Activated CD4-positive, alpha-beta T cell treated with anti-CD3 and anti-CD28 coated beads for 48 hours (primary cell): ENCODE results near the gene RASGEF1C.

Source experiments
- DNase-seq: peaks from one replicate; pipeline ENCODE4 v3.0.0-alpha.2; 2020

RASGEF1C gene

DNA sequence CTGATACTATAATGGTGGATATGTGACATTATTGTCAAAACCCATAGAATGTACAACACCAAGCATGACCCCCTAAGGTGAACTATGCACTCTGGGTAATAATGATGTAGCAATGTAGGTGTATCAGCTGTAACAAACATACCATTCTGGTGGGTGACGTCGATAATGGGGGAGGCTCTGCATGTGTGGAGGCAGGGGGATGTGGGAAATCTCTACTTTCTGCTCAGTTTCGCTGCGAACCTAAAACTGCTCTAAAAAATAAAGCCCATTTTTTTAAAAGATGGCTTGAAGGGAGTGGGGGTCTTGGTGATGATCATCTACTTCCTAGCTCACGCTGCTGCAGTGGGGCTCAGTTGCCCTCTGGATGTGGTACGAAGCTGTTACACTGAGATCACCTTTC is 51.1 kb downstream of the RASGEF1C start:
- no peak for DNase-seq

DNA sequence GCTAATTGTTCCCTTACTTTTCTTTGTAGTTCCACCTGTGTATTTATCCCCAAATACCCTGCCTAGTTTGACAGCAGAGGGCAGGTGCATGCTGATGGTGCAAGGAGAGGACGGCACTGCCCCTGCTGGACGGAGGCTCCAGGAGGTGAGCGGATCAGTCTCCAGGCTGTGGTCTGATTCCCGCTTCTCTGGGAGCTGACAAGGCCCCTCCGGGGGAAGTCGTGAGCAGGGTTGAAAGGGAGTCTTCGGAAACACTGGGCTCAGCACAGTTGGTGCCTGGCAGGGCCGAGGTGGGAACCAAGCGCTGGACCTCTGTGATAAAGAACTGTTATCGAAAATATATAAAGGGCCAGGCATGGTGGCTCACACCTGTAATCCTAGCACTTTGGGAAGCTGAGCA is 52.9 kb downstream of the RASGEF1C start:
- DNase-seq: no peak

DNA sequence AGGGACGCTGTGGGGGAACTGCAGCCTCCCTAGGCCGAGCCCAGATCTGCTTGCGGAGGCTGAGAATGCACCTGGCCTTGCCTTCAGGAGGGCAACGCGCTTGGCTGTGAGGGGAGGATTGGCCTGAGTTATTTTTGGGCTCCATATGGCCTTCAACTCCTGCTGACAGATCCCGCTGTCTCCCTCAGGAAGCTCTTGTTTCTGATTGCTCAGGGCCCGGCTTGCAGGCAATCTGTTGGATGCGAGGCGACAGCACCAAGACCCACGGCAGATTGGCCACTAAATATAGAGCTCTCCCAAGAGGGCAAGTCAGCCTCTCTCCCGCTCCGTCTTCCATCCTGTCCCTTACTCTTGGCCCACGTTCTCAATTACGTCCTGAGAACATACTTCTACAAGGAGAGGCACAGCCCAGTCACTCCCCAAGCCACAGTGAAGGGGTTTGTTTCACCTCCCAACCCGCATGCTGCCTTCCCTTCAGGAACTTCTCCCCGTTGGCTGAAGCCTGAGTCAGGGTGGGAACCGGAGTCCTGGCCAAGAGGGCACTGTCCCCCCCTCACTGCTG is 53.6 kb downstream of the RASGEF1C start:
- no peak for DNase-seq

DNA sequence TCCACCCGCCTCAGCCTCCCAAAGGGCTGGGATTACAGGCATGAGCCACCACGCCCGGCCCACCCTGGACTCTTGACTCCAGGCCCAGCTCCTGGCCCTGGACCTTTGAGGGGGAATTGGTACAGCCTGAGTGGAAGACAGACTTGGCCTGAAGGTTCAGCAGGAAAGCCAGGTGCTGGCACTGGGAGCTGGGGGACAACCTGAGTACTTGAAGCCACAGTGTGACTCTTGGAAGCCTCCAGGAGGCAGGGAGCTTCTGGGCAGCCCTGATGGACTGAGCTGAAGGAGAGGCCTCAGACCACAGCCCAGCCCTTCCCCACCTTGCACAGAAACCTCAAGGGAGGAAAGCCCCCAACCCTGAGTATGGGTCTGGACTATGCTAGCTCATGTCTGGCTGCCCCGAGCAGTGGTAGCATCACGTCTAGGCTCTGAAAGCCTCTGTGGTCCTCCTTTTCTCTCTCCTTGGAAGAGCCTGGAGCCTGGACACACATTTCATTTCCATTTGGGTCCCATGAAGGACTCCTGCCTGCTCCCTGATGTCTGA is 54.1 kb downstream of the RASGEF1C start:
- DNase-seq: no peak

DNA sequence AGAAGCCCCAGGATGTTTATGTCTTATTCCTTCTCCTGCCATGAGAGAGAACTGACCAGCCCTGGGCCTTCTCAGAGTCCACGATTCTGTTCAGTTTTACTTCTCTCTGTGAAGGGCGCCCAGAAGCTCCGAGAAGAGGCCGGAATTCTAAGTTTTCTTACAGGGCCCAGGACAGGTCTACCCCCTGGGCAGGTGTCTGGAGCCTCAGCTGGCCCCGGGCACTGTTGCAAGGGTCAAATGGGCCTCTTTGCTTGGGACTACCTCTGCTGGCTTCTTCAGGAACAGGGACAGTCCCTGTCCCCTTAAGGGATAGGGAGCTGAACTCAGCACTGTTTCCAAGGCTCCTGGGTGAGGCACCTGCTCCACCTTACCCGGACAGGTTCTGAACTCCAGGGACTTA is 55.0 kb downstream of the RASGEF1C start:
- no peak for DNase-seq

DNA sequence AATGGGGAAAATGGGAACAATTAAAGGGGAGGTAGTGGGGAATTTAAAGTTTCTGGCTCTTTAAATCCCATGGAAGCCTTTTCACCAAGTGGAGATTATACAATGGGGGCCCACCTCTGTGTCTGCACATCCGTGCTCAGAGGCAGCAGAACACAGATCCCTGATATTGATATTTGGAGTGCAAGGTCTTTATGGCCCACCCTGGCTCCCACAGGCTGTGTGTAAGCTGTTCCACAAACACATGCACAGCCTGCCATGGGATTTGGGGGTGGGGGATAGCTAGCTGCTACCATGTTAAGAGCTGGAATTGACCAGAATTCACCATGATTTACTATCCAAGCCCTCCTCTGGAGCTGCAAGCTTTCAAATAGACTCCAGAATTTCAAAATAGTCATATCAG is 55.9 kb downstream of the RASGEF1C start:
- DNase-seq: no peak

DNA sequence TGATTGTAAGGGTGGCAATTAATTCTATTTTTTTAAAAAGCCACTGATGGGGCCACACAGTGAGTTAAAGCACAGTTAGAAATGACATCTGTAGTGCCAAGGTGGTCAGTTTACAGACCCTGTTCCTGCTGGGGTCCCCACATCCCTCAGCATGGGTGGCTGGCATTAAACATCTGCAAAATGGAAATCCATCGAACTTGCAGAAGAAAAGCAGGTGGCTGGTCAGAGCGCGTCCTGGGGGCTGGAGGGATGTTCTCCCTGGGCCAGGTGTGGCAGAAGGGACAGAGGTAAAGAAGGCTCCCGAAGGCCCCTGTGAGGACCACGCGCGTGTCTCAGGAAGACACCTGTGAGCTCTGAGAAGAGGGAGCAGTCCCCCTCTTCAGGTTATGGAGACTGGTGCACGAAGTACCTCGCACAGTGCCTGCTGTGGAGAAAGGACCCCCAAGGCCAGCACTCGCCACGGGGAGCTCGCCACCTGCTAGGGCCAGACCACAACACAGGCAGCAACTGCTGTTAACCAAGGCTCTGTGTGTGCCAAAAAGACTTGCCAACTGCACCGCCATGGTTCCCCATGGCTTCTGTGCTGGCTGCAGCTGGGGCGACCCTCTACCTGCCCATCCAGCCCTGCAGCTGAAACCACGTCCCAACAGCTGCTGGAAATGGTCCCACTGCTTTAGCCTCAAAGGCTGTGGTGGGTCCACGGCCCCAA is 65.2 kb downstream of the RASGEF1C start:
- DNase-seq: no peak

DNA sequence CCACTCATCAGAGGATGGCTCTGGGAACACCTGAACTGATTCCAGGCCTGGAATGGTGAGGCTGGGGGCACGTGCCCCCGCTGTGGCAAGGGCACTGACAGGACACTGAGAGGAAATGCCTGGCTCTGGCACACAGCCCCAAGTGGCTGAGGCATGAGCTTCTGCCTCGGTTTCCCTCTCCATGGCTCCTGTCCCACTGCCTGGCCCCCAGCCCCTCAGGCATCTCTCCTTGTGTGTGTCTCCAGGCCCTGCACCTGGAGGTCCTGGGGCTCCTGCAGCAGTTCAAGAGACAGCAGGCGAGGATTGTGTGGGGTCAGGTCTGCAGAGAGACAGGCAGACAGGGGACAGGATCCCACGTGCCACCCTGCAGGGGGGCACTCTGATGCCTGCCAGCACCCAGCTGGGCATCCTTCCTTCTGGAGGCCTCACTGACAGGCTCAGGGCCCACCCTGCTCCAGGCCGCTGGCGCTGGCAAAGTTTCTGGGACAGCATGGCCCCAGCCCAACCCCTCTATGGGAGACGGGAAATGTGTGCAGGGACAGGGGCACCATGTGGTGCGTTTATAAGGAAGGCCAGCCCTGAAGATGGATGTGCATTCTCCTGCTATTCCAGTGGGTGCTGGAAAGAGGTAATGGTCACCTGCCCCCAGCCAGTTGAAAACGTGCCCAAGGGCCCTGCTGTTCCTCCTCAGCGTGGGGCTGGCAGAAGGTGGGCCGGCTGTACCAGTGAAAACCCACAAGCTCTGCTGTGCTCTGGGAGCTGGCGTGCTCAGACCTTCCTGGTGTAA is 66.0 kb downstream of the RASGEF1C start:
- no peak for DNase-seq

DNA sequence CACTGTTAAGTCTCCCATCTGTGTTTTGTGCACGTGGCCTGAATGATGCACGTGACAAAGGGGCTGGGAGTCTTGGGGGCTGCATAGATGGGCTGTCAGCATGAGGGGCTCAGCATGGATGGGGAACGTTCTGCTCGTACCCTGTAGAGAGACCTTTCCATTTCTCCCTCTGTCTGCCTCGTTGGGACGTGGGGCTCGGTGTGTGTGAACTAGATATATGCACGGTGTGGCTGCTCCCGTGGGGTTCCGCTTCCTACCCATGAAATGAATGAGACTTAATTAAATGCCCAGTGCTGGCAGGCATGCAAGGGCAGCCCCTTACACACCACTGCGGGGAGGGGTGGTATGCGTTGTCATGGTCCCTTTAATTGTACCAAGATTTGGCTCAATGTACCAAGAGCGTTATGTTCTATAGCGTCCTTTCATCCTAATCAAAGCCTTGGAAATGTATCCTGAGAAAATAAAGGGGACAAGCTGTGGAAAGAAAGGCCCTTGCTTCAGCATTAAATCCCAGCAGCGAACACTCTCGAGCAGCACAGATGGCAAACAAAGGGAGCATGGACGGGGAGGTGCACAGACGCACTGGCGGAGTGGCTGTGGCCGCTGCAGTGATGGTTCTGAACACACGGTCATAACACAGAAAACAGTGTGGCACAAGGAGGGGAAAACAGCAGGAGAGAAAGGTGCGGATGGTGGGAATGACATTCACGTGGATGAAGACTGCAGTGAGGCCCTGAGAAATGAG is 66.8 kb downstream of the RASGEF1C start:
- DNase-seq: no peak

DNA sequence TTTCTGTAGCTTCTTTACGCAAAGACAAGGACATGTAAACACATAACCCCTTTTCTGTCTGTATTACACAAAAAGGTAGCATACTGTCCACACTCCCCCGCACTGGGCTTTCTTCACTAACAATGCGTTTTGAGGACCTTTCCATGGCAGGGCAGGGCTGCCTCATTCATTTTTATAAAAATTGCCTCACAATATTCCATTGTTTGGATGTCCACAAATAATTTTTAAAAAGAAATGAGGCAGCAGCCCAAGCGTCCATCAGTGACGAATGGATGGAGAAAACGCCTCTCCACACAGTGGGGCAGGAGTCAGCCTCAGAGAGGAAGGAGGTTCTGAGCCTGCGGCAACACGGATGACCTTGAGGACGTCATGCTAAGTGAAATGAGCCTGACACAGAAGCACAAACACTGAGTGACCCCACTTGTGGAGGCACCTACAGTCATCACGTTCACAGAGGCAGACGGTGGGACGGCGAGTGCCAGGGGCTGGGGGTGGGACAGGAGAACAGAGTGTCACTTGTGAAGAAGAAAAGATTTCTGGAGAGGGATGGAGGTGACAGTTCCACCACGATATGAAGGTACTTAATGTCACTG is 67.8 kb downstream of the RASGEF1C start:
- DNase-seq: no peak

DNA sequence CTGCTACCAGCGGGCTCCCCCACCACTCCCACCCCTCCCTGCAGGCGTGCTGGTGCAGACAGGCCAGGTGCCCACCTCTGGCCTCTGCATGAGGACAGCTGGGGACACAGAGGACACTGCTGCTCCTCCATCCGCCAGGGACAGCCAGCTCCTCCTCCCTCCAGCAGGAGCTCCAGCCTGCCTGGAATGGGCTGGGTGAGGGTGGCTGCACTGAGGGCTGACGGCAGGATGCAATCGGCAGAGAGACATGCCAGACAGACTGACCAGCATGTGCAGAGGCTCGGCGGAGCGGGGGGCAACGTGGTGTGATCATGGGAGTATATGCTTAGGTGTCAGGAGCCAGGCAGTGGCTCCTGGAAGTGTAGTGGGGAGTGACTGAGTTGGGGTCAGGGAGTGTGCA is 68.4 kb downstream of the RASGEF1C start:
- DNase-seq: no peak

DNA sequence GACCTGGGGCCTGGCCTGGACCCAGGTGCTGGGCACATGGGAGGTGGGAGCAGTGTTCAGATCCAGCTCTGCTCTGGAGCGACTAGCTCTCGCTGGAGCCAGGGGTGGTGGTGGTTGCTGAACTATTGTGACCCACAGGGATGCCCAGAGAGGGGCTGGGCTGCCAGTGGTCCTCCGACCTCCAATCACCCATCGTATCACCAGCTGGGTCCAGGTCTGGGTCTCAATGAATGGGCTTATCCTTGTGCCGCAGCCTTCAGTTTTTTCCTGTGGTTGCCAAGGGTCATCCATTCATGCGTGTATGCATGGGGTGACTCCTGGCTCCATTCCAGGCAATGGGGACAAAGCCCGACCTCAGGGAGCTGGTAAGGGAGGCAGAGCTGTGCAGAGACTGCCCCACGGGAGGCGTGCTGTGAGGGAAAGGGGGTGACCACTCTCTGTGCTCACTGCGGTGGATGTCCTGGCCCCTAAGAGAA is 68.9 kb downstream of the RASGEF1C start:
- no peak for DNase-seq

DNA sequence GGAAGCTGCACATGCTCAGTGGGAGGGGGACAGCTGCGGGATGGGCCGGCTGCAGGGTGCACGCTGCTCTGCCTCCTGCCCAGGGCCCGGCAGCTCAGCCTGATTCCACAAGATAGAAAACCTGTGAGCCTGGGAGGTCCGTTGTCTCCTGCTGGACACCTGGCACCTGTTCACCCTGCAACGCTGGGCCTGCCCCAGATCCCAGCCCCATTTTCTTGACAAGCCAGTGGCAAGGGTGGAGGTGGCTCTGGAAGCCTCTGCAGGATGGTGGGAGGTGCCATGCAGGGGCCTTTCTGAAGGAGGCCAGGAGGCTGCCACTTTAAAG is 69.3 kb downstream of the RASGEF1C start:
- DNase-seq: no peak

DNA sequence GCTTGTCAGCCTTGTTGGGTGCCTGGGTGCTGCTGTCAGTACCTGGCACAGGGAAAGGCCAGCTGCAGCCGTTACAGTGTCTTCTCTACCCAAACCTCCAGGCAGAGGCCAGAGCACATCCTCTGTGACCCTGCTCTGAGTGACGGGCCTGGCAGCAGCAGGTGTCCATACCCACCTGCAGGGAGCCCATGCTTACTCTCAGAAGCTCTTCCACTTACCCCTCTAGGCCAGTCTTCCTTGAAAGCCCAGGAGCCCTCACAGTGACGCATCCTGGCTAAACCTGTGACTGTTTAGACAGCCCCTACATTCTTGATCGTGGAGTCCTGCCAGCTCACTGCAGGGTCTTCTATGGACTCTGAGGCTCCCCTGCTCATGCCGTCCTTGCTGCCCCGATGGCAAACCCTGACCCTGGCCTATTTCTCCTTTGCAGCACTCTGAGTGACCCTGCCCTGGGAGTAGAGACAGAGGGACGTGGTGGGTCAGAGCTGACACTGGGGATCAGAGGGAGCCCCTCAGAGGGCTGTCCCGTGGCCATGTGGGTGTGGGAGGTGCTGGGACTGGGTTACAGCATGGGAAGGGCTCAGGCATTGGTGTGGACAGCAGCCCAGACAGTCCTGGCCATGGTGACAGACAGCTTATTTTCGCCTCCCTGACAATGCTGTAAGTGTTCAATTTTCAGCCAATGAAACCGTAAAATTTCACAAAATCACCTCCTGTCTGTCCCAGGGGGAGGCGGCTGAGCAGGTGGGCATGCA is 69.9 kb downstream of the RASGEF1C start:
- DNase-seq: no peak

DNA sequence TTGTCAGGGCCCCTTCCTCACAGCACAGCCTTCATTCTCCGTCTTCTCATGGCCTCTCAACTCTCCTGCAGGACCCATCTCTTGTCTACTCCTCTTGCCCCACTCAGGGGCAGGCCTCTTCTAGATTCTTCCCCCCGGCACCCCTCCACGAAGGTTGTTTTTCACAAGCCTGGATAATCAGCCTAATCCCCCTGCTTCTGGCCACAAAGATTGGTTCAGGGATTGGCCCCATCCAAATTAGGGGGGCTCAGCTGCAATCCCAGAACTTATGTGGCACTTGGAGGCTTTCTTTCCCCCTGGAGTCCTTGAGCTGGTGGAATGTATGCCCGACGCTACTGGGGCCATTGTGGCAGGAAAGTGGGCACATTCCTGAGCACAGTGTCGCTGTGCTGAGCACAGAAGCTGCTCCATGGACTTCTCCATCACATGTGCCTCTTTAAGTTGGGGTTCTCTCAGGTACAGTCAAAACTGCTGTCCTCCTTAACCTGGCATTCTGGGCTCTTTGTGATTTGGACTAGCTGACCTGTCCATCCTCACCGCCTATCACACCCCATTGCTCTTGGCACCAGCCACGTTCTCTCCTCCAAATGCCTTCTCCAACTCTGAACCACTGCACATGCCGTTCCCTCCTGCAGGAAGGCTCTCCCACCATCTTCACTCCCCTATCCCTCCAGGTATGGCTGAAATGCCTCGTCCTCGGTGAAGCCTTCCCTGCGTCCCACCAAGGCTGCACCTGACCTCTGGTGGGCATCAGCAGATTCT is 70.6 kb downstream of the RASGEF1C start:
- DNase-seq: no peak

DNA sequence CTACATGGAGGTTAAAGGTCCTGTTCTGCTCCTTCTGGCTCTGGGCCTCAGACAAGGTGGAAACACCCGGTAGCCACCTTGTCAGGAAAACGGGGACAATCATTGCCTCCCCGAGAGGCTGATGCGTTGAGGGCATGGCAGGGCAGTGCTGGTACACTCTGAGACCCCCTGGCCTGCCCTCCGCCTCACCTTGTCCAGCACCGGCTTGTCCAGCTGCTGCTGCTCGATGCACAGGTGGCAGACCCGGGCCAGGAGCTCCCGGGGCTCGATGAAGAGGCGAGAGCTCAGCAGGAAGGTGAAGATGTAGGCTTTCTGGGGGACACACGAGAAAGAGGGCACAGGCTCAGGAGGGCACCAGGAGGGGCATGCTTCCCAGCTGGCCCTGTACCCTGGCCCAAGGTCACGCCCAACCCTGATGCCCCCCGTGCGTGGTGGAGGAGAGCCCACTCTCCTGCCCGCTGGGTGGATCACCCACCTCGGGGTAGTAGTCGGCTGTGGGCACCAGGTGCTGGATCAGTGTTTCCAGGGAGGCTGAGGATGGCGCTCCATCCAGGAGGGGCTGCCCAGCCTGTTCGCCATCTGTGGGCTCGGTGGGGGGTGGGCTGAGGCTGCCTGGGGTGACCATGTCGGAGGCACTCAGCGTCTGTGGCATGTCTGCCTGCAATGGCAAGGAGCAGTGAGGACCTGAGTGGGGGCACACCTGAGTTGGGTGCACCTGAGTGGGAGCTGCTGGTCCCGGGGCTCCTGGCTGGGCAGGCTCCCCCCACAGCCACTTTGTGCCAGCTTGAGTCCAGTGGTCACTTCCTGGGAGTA is 71.4 kb downstream of the RASGEF1C start:
- no peak for DNase-seq

DNA sequence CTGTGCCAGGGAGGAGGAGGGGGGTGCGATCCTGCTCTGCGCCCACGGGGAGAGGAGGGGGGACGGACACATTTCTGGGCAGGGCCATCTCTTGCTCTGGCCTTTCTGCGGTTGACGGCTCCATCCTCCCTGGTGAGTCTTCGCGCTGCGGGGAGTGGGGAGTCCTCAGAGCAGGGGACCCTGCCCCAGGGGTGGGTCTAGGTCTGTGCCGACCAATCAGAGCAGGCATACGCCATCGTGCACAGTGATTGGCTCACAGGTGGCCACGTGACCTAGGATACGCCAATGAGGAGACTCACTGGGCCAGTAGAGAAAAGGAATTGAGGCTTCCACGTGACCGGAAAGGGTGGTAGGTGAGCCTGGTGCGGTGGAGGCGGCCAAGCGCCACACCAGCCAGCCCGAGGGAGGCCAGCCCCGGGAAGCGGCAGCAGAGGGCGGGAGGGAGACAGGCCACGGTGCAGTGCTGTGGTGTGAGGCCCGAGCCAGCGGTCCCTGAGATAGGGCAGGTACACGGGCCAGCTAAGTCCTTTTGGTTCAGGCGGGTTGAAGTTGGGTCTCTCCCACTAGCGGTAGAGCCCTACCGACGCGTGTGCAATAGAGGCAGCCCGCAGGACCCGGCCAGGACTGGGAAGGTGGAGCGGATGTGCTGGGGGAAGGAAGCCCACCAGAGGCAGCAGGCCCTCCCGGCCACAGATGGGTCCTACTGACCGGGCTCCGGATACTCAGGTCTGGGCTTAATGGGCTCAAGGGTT is 72.2 kb downstream of the RASGEF1C start:
- DNase-seq: no peak

DNA sequence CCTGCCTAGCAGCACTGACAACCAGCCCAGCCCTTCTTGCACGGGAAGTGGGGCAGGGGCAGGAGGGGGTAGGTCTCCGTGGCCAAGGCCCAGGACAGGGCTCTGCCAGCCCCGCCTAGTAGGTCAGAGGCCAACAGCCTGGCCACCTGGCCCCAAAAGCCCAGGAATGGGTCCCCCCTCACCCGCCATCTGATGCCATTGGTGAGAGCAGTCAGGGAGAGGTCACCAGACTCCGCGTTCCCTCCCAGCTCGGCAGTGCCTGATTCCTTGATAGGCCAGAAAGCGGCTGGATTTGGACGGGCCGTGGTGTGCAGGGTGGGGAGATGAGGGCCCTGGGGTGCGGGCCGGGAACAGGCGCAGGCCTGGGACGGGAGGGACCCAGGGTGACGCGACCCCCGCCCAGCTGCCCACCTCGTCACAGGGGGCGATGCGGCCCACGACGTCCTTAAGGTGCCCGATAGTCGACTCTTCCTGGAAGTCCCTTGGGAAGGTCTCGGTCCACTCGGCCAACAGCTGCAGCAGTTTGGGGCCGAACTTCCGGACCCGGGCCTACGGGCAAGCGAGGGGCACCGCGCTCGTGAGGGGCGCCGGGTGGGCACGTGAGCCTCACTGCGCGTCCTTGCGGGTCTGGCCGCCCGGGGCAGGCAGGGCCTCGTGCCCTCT is 72.9 kb downstream of the RASGEF1C start:
- no peak for DNase-seq
